Lower leg skin (tissue), 4 donors: ENCODE data around the gene SLC13A2. TPM values are rescaled to one million over a fixed set of nuclear protein-coding genes. Genes with fewer than 3 reads are reported as not detected.

Experiments
- DNase-seq, 2 donors: peaks; one replicate each; pipeline ENCODE4 v3.0.0-alpha.2; 2019; ENCODE audit warnings: low spot score in 2 of 2
- H3K4me3 ChIP-seq: fragments of 200-600 bp; sonication (generic); 2 replicates; pipeline ENCODE4 v1.5.1; 2017; ENCODE audit warnings: mild to moderate bottlenecking, low read depth; ENCODE audit not compliant: poor library complexity, severe bottlenecking
- CTCF ChIP-seq, 3 donors: fragments of 450-650 bp; IDR thresholded peaks; one replicate each; pipeline ENCODE4 v1.5.1; 2016; ENCODE audit warnings: antibody characterized with exemption in 3 of 3, mild to moderate bottlenecking in 3 of 3, moderate library complexity in 2 of 3
- POLR2A ChIP-seq, 2 donors: fragments of 450-650 bp; IDR thresholded peaks; one replicate each; pipeline ENCODE4 v1.6.1; 2016 to 2017; ENCODE audit warnings: antibody characterized with exemption in 2 of 2, mild to moderate bottlenecking in 1 of 2, moderate library complexity in 1 of 2
- WGBS, 2 donors: methylation state at CpG; one replicate each; pipeline ENCODE4 v1.1.5; 2018; 5-methylcytosine and 5-hydroxymethylcytosine counted together
- intact Hi-C: fragments of 100-400 bp; cut with DNase I; formaldehyde crosslinking; loops from one replicate; pipeline ENCODE4 v1.15.0; 2023; ENCODE audit warnings: low total_unique reads
- total RNA-seq, 4 donors: library from RNA; depleted of rRNA; stranded (reverse); fragments of >200 nt; gene quantifications; one replicate each; pipeline ENCODE4 v1.1.0, GENCODE V29; 2016

SLC13A2 gene
- total RNA-seq, 4 donors from 2014 or later, result 1.2 to 13.2 (median 9.8) TPM

GRCh38 chr17:28469376-28469775 lies 4.1 kb upstream of the SLC13A2 start:
- DNase-seq, result peak in 1 of 2 donors; percentile 26
- TF ChIP-seq POLR2A (IDR thresholded peaks at IDR 0.05) (no peak), CTCF (IDR thresholded peaks at IDR 0.05) (no peak)
- intact Hi-C loops, result no loop called here

GRCh38 chr17:28470266-28470913 lies 3.1 kb upstream of the SLC13A2 start:
- intact Hi-C loops, result no loop called here

More at GRCh38 chr17:28469376-28469775, 4.1 kb upstream of the SLC13A2 start:
- 78% methylated on average over 8 of the region's 8 CpGs for WGBS, 2 donors
- H3K4me3 ChIP-seq, result no peak overlapping the region

GRCh38 chr17:28470914-28471366 lies 2.5 kb upstream of the SLC13A2 start:
- intact Hi-C loops, result no loop called here
- TF ChIP-seq POLR2A (IDR thresholded peaks at IDR 0.05) (no peak), CTCF (IDR thresholded peaks at IDR 0.05) (no peak)
- no peak overlapping the region for H3K4me3 ChIP-seq
- WGBS, 2 donors, result 45 to 66% methylated on average over 3 of the region's 3 CpGs
- peak in 1 of 2 donors; percentile 68 for DNase-seq

More at GRCh38 chr17:28470266-28470913, 3.1 kb upstream of the SLC13A2 start:
- DNase-seq, result peak in 1 of 2 donors; percentile 74
- 77 to 78% methylated on average over 7 of the region's 7 CpGs for WGBS, 2 donors
- H3K4me3 ChIP-seq, result no peak overlapping the region
- no peak for TF ChIP-seq POLR2A (IDR thresholded peaks at IDR 0.05)
- no peak for TF ChIP-seq CTCF (IDR thresholded peaks at IDR 0.05)

GRCh38 chr17:28471531-28472342 lies 1.7 kb upstream of the SLC13A2 start:
- no peak overlapping the region for H3K4me3 ChIP-seq
- no peak for TF ChIP-seq CTCF (IDR thresholded peaks at IDR 0.05)
- no peak for TF ChIP-seq POLR2A (IDR thresholded peaks at IDR 0.05)
- 75 to 76% methylated on average over 15 of the region's 15 CpGs for WGBS, 2 donors
- intact Hi-C loops, result no loop called here
- peak in 1 of 2 donors; percentile 70 for DNase-seq

- no peak overlapping the region for H3K4me3 ChIP-seq
- intact Hi-C loops, result no loop called here
- DNase-seq, result no peak
- 81 to 96% methylated on average over 7 of the region's 7 CpGs for WGBS, 2 donors
- TF ChIP-seq POLR2A (IDR thresholded peaks at IDR 0.05), result no peak
- TF ChIP-seq CTCF (IDR thresholded peaks at IDR 0.05), result no peak
Observed at GRCh38 chr17:28472871-28473497, 460 bp upstream of the SLC13A2 start.
